Measurements from ENCODE around the gene GLRX2.

DNA sequence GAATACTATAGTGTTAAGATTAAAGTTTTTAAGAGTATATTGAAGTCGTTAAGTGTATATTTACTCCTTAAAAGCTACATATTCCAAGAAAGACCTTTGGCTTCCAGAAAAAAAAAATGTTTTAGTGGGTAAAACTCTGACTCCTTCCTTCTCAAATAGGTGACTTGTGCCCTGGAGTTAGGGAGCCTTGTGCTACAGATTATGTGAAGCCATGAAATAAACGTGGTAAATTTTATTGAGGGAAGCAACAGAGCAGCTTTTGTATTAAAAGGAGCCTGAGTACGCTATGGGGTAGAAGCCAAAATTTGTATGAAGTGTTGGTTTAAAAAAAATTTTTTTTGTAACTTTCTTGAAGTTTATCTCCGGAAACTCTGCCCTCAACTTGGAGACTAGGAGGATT, 44.8 kb downstream of the GLRX2 start:
- TF ChIP-seq GATA2 (IDR thresholded peaks at IDR 0.05; ENCODE audit: low read depth, low read length) (no peak), GATA3 (IDR thresholded peaks at IDR 0.05; ENCODE audit: low read depth, low read length) (no peak)
